Frontal cortex (tissue), 4 donors: ENCODE measurements around the gene CSNK1D. TPM values are rescaled to one million over a fixed set of nuclear protein-coding genes. Genes with fewer than 3 reads are reported as not detected.
"Not testable (repeated sequence)": the region's sequence is repeated elsewhere in the genome, so short reads cannot be mapped to it uniquely, and the experiment has no call there.

Source experiments
- DNase-seq, 2 donors: peaks; one replicate each; pipeline ENCODE4 v3.0.0; 2012; ENCODE audit warnings: low spot score in 2 of 2
- FAIRE-seq: peaks from 2 replicates; lab custom pipeline; 2012; peaks lifted over from hg19 to GRCh38; lab: Jason Lieb, UNC
- total RNA-seq: library from RNA; depleted of rRNA; stranded (reverse); fragments of >200 nt; gene quantifications from one replicate; pipeline ENCODE4 v1.2.3, GENCODE V29; 2014
- donor health status: control.
- donor health status: control.
- donor health status: control.

The CSNK1D gene
- total RNA-seq, 1 donor from 2014 or later, result 22.8 TPM

DNA sequence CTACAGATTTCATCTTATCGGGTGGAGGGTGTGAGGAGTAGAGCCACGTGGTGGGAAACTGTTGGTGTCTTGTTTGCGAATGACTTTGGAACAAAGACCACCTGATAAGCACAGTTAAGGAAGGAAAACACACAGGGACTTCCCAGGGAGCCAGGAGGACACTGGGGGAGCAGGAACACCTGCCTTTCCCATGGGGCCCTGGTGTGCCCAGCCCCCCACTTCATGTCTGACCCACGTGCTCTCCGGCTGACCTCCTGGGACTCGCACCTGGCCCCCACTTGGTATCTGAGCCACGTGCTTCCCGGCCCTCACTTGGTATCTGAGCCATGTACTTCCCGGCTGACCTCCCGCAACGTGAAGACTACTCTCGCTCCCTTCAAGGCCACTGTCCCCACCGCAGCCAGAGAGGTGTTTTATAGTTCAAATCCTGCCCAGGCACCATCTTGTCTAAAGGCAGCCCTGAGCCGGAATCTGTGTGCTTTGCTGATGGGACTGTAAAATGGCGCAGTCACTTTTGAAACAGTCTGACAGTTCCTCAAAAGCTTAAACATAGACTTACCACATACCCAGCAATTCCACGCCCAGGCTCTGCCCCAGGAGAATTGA, 5.4 kb upstream of the CSNK1D start:
- FAIRE-seq (no peak), DNase-seq (no peak)

GRCh38 chr17:82278308-82278707, 4.8 kb upstream of the CSNK1D start:
- FAIRE-seq (no peak), DNase-seq (no peak)

GRCh38 chr17:82277851-82278250, 4.4 kb upstream of the CSNK1D start:
- FAIRE-seq, result no peak
- DNase-seq, result no peak

DNA sequence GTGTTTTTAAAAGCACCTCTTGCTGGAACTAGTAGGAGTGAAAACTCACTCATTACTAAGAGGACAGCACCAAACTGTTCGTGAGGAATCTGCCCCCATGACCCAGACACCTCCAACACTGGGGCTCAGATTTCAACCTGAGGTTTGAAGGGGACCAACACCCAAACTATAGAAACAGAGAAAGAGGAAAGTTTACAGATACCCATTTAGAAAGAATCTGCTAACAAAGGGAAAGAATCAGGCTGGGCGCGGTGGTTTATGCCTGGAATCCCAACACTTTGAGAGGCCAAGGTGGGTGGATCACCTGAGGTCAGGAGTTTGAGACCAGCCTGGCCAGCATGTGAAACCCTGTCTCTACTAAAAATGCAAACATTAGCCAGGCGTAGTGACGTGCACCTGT, 3.4 kb upstream of the CSNK1D start:
- FAIRE-seq, result no peak
- DNase-seq, result no peak

GRCh38 chr17:82275326-82275725, 1.8 kb upstream of the CSNK1D start:
- DNase-seq, result no peak
- FAIRE-seq, result no peak

DNA sequence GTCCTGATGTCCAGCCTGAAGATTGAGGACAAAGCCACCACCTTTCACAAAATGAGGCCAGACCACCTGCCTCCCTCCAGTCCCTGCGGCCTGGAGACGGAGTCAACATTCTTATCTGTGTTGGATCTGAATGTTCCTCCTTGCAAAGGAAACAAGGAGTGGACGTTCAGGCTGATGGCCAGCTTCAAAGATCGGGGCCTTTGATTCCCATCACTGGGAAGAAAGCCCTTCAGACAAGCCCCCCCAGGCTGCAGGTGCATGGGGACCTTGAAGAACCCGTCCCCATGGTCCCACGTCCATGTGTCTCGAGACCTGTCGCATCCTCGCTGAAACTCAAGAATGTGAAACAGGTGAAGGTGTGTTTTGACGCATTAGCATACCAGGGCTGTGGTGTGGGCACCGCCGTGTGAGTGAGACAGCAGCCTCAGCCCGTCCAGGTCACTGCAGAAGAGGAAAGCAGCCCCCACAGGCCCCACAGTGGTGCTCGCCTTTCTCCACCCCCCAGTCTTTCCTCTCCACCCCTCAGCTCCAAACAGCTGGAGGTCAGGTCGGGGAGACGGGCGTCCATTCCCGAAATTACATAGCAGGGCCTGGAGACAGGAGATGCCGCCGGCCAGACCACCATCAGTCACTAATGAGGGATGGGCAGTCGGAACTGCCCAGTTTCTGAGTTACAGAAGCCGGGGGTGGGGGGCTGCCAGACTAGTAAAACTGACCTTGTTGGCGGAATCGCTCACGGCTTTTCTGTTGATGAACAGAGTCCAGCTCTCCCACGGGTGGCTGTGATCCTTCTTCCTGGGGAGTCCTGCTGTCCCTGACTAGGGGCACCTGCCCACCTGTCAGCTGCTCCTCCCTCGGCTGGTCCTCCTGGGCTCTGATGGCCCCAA, 877 bp upstream of the CSNK1D start:
- DNase-seq, result no peak
- FAIRE-seq, result no peak

GRCh38 chr17:82272495-82273326, 789 bp downstream of the CSNK1D start:
- DNase-seq, result peak; percentile 73 to 74
- no peak for FAIRE-seq

DNA sequence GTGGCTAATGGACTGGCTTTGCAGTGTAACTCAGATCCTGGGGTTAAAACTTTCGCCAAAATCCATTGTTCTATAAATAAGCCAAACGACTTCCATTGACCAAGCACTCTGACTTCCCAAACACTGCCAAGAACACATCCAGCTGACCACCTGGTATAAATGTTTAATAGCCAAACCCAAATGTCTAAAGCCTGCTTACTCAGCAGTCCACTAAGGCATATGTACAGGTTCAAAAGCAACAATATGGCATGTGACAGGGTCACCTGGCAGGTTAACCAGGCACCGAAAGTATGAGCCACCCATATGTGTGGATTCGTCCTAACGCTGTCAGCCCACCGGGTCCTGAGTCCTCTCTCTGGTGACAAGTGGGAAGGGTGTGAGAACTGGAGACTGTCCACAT, 2.1 kb downstream of the CSNK1D start:
- FAIRE-seq, result no peak
- DNase-seq, result no peak

DNA sequence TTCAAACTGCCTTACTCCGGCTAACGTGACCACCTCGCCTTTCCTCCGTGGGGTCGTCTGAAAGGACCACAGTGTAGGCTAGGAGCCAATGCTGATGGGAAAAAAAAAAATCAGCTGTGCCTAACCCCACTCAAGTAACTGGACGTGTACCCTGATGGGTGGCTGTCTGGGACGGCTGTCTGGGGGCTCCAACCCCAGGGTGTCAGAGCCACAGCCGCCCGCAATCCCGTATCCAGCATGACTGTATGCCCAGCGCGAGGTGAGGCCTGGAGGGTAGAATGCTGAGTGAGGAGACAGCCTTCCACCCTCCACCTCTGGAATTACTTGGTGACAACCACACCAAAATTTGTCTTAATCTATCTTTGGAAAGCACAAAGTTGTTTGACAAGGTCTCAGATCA, 2.8 kb downstream of the CSNK1D start:
- no peak for FAIRE-seq
- DNase-seq, result no peak

DNA sequence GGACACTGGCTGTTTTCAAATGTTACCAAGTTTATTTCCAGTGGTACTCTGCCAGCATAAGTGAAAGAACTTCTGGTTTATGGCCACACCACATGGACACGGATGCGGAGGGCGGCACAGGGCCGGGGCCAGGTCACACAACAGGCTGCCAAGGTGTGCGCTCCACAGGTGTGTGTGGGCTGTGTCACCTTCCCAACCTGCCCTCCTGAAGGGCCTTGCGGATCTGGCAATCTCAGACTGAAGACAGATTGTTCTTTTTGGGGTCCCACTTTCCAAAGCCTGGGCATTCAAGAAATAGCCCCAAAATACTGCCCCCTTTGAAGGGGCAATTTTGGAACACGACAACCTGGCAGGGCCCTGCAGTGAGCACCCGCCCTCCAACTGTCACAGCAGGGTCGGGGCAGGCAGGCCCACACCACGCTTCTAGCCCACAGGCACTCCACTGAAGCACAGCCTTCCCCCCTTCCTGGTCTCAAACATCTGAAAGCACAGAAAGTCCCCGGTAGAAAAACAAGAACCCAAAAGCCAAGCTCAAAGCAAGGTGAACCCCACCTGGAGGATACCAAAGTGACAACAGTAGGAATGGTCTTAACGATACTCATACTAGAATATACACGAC, 3.5 kb downstream of the CSNK1D start:
- FAIRE-seq (no peak), DNase-seq (no peak)

- no peak for FAIRE-seq
- no peak for DNase-seq
Measured at GRCh38 chr17:82269138-82269881, 4.2 kb downstream of the CSNK1D start.

- DNase-seq, result peak; percentile 76 to 87
- no peak for FAIRE-seq
Measured at GRCh38 chr17:82267575-82268379, 5.7 kb downstream of the CSNK1D start.

- DNase-seq (no peak), FAIRE-seq (no peak)
Measured at GRCh38 chr17:82266142-82266541, 7.4 kb downstream of the CSNK1D start.

DNA sequence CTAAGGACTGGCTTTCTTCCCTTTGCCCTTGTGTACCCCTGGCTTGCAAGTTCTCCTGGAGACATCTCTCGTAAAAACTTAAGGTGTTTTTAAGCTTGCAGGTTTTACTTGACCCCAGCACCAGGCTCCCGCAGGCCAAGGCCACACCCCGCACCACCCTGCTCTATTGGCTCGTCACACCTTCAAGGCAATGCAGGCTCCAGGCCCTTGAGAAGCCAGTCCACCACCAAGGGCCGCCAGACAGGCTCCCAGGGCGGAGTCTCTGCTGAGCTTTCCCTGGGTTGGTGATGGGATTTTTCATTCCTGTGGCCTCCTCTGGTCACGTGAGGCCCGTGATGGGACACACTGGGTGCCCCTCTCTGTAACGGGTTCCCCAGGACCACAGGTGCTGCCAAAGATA, 9.9 kb downstream of the CSNK1D start:
- FAIRE-seq (no peak), DNase-seq (no peak)

DNA sequence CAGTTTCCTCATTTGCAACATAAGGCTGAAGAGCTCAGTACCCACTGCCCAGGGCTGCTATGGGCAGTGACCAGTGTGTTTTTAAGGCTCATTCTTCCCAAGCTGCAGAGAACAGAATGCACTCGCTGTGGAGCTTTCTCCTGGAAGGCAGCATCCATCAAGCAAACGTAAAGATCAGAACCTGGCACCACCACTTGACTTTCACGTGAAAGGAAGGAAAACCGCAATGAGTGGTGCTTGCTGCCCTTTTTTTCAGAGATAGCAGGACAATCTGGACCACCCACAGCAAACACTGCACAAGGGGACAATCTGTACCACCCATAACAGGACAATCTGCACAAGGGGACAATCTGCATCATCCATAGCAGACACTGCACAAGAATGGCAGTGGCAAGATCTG, 11.2 kb downstream of the CSNK1D start:
- no peak for FAIRE-seq

GRCh38 chr17:82259972-82260961, 13.2 kb downstream of the CSNK1D start:
- FAIRE-seq, DNase-seq: not testable (repeated sequence)

More for the DNA sequence above, 11.2 kb downstream of the CSNK1D start:
- no peak for DNase-seq

GRCh38 chr17:82258555-82258954, 14.9 kb downstream of the CSNK1D start:
- no peak for DNase-seq
- no peak for FAIRE-seq
